ENCODE measurements around the gene PEX6. TPM values are rescaled to one million over a fixed set of nuclear protein-coding genes. Genes with fewer than 3 reads are reported as not detected.

PEX6 gene
- polyA plus RNA-seq, 1 of the 3 experiments (the other 2 are of a cell fraction) = 15.3 TPM

DNA sequence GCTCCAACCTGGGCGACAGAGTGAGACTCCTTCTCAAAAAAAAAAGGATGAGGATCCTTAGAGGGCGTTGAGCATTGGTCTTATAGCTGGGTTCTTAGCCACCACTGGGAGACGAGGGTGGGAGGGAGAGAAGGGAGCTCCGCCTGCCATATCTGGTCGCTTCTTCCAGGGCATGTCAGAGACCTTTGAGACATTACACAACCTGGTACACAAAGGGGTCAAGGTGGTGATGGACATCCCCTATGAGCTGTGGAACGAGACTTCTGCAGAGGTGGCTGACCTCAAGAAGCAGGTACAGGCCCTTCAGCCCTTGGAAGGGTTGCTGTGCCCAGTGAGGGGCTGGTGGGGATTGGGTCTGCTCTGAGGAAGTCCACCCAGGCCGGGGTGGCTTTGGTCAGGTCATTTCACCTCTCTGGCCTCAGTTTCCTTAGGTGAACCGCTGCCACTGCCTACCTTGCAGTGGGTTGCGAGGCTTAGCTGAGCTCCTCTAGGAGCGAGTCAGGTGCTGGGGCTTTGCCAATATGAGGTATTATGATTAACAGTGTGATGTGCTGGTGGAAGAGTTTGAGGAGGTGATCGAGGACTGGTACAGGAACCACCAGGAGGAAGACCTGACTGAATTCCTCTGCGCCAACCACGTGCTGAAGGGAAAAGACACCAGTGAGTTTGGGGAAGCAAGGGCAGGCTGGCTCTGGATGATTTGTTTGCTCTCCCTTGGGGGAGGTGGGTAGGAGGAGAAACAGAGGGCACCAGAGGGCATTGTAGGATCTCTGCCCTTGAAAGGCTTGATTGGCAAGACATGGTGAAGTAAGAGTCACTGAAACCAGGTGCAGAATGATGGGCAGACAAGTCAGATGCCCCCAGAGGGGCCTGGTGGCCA, 41.2 kb downstream of the PEX6 start:
- Histone ChIP-seq H3K4me3 (ENCODE audit: low read depth in 2 of 2, low read length in 1 of 2) (no peak overlapping the region), H4K20me1 (ENCODE audit: insufficient read depth) (no peaks in the 10 kb centered on the region; the same call in 1 of the 2 replicates), H3F3A (replicated peaks; ENCODE audit: insufficient read depth) (no peaks in the 10 kb centered on the region), H3K27ac (ENCODE audit: low read depth in 2 of 2, low read length in 1 of 2) (no peak overlapping the region), H3K79me2 (ENCODE audit: insufficient read depth) (peaks cover 23% of the 10 kb centered on the region), H3K9me2 (no peaks in the 10 kb centered on the region), H3K4me2 (no peak overlapping the region), H3K36me3 (replicated peaks in 1 of 2; ENCODE audit: control insufficient read depth in 1 of 2, insufficient read depth in 2 of 2, low read length in 1 of 2) (peaks cover 39 to 42% of the 10 kb centered on the region in 2 experiments), H3K9ac (no peak overlapping the region), H3K27me3 (ENCODE audit: insufficient read depth) (no peaks in the 10 kb centered on the region), H3K4me1 (ENCODE audit: control insufficient read depth in 1 of 2, insufficient read depth in 2 of 2, low read depth in 1 of 2, low read length in 1 of 2) (peaks cover 0 to 4% of the 10 kb centered on the region in 2 experiments; a peak in 1 of 4 replicates), H3K9me3 (no peaks in the 10 kb centered on the region), H2AFZ (ENCODE audit: low read depth) (no peak overlapping the region)
- 93% methylated on average over 10 of the region's 13 CpGs for WGBS (ENCODE audit: low lambda C conversion rate)
- ChIA-PET CTCF (interaction anchor here (1.0 kb wide), 1 partner anchor 9 kb away, joined by 5 read pairs; no protein-coding TSS in a partner anchor), POLR2A (no interaction called here)
- no peak for TF ChIP-seq RAD21 (IDR thresholded peaks at IDR 0.05; ENCODE audit: low read length)
- TF ChIP-seq CTCF (IDR thresholded peaks at IDR 0.05) = no peak
- no peak for TF ChIP-seq SMC3 (IDR thresholded peaks at IDR 0.05; ENCODE audit: low read depth, low read length)
- no peak for TF ChIP-seq REST (IDR thresholded peaks at IDR 0.05; ENCODE audit: low read depth, low read length)
- TF ChIP-seq IRF3 (IDR thresholded peaks at IDR 0.05; ENCODE audit: low read depth, low read length) = no peak
- TF ChIP-seq NRF1 (IDR thresholded peaks at IDR 0.05; ENCODE audit: low read depth, low read length) = no peak
- no peak for TF ChIP-seq TAF1 (IDR thresholded peaks at IDR 0.05; ENCODE audit: borderline replicate concordance, low read depth, low read length)
- TF ChIP-seq RFX5 (IDR thresholded peaks at IDR 0.05; ENCODE audit: low read length) = no peak
- no peak for TF ChIP-seq EZH2phosphoT487 (IDR thresholded peaks at IDR 0.05; ENCODE audit: borderline replicate concordance, low read depth)
- no peak for TF ChIP-seq FOSL2 (IDR thresholded peaks at IDR 0.05; ENCODE audit: borderline replicate concordance, low read depth)
- no peak for TF ChIP-seq TCF12 (IDR thresholded peaks at IDR 0.05)
- no peak for TF ChIP-seq EP300 (IDR thresholded peaks at IDR 0.05; ENCODE audit: borderline replicate concordance in 1 of 2, low read depth in 1 of 2, low read length in 1 of 2)
- TF ChIP-seq GABPA (IDR thresholded peaks at IDR 0.05; ENCODE audit: low read depth) = no peak
- no peak for TF ChIP-seq JUND (IDR thresholded peaks at IDR 0.05)
- TF ChIP-seq YY1 (IDR thresholded peaks at IDR 0.05; ENCODE audit: low read depth) = no peak
- TF ChIP-seq FOXM1 (IDR thresholded peaks at IDR 0.05; ENCODE audit: low read depth) = no peak
- no peak for TF ChIP-seq RCOR1 (IDR thresholded peaks at IDR 0.05; ENCODE audit: low read length)
- no peak for TF ChIP-seq NFIC (IDR thresholded peaks at IDR 0.05; ENCODE audit: borderline replicate concordance)
- TF ChIP-seq MEF2A (IDR thresholded peaks at IDR 0.05; ENCODE audit: borderline replicate concordance, low read depth) = no peak
- no peak for TF ChIP-seq FOXJ3 (CRISPR knock-in tag; IDR thresholded peaks at IDR 0.05)
- no peak for DNase-seq

Measured in SK-N-SH (cell line).